Fibroblast of skin of back (primary cell): Measurements from ENCODE around the gene MTUS2.

Source experiments
- DNase-seq: peaks from one replicate; pipeline ENCODE4 v3.0.0-alpha.2; 2013

The MTUS2 gene

DNA sequence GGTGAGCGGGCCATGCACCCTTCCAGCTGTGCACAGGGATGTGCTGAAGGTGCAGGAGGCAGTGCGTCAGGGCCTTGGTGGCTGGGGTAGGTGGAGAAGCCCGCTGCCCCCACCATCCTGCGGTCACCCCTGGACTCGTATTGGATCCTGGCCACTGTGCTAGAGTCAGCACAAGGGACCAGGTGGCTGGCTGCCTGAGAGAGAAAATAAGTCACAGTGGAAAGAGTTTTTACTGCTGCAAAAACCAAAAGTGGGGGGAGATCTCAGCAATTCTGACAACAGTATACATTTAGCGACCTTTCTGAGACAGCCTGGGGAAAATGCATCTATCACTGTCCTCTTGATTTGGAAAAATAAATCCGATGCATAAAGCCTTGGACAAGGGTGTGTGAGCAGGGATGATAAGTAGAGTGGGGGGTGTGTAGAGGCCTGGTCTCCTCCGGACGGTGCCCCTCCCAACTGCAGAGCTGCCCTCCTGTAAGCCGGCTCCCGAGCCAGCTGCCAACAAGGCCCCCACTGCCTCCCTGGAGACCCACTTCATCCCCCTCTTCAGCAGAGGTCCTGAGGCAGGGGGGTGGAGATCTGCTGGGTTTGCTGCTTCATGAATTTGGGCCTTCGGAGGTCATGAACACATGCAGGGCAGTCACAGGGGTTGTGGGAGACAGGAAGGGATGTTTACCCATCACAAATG lies 691.1 kb downstream of the MTUS2 start:
- no peak for DNase-seq

DNA sequence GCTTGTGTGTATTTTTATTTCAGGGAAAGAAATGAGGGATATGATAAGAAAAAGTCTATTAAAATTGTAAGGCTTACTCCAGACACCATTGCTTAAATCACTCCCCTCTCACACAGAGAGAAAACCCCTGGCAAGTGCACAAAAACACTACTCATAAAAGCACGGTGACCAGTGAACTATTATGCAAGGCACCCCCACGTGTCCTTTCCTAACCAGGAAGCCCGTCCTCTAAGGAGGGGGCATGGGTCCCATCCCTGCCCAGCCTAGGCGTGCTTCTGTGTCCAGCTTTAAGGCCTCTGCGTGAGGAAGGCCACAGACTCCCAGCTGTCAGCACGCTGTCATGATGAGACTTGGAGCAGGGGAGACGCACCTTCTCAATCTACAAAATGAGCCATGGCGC lies 691.8 kb downstream of the MTUS2 start:
- no peak for DNase-seq

- peak; percentile 67 for DNase-seq
Measured at GRCh38 chr13:29513002-29513980, 693.2 kb downstream of the MTUS2 start.

- no peak for DNase-seq
Measured at GRCh38 chr13:29513981-29514719, 694.0 kb downstream of the MTUS2 start.

DNA sequence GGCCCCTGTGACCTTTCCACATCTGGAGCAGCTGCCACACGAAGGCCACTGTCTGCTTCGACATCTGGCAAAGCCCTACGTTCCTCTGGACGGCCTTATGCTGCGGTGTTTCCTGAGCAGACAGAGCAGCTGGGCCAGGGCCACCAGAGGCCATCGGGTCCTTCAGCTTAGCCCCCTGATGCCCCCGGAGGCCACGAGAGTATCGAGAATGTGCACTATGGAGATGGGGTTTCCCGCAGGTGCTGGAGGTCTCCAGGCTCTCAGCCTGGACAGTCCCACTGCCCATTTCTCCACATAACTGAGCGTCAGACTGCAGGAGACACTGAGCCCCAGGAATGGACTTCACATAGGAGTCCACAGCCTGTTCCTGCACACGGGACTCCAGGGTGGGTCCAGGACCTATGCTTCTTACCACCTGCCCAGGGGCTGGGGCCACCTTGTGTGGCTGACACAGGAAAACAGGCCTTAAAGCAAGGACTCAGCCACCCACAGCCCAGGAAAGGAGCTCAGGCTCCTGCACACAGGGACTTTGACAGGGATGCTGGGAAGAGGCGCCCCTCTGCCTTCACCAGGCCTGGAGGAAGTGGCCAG lies 694.7 kb downstream of the MTUS2 start:
- no peak for DNase-seq

DNA sequence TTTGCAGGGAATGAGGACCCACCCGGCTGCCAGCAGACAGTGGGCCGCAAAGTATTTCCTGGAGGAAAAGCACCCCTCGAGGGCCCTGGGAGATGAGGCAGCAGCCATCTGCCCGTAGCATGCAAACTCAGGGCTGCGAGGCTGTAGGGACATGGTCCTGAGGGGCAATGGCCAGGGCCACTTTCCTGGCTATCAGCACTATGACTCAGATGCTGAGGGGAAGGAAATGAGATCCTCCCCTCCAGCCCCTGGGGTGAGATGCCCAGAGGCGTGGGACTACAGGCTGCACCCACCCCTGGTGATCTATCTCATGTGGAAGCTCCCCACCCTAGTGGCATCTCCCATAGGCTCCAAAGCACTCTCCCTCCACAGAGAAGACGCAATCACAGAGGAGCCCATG lies 695.2 kb downstream of the MTUS2 start:
- DNase-seq: peak; percentile 31

GRCh38 chr13:29516012-29516411 lies 695.9 kb downstream of the MTUS2 start:
- DNase-seq: no peak

GRCh38 chr13:29516880-29517279 lies 696.7 kb downstream of the MTUS2 start:
- DNase-seq: no peak

DNA sequence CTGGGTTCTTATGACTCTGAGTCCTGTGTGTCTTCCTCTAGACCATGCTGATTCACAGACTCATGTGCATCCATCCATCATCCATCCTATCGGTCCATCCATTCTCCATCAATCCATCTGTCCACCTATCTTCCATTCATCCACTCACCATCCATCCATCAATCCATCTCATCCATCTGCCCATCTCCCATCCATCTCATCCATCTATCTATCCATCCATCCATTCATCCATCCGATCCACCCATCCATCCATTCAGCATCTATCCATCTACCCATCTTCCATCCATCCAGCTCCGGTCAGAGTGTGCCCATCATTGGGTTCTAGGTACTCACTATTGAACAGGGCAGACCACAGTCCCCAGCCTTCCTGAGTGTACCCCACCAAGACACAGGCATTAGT lies 699.8 kb downstream of the MTUS2 start:
- no peak for DNase-seq

DNA sequence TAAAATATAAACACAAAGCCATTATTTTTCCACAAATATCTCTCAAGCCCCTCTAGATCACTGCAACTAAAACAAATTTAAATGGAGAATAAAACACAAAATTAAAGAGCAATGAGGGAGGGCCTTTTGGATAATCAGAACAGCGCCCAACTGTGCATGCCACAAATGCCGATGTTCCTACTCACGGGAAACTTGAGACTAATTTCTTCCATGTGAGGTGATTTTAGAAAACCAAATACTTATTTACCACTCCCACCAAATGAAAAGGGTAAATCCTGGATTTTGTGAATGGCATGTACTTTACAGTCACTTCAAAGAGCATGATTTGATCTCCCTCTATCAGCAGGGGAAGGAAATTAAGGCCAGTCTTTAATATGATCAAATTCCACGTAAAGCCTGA lies 700.5 kb downstream of the MTUS2 start:
- DNase-seq: peak; percentile 92

DNA sequence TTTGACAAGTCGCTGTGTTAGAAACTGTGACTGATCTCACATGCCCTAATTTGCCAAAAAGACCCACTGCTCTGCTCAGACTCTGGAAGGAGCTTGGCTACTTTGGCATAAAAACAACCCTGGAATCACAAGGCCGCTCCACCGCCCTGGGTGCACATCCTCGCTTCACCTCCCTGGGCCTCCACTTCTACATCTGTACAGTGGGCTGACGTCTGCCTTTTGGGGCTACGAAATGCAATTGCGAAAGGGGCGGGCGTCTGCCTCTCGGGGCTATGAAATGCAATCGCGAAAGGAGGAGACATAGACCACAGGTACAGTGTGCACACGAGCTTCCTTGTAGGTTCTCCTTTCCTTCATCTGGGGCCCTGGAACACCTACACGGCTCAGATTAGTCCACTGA lies 701.2 kb downstream of the MTUS2 start:
- no peak for DNase-seq

DNA sequence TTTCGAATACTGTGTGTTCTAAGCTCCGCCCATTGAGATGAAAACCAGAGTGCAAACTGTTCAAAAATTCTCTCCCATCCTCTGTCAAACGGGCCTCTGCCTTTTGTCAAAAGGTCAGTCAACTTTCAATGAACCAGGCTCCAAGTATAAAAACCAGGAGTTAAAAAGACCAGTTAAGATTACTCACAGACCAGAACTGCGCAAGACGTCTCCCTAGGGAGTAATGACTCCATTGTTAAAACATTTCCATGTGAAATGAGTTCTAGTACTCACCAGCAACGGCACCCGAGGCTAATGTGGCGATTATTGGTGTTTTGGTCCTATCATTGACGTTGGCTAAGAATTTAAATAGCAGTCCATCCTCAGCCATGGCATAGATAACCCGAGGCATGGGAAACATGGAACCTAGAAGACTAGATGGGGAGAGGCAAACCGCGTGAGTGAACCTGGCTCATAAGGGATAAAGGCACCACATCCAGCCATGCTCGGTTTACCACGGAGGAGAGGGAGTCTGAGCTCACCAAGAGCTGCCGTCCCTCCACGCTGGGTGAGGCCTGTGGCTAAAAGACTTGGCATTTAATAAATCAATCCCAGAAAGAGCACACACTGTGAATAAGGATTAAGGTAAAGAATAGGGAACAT lies 702.0 kb downstream of the MTUS2 start:
- DNase-seq: peak; percentile 99

DNA sequence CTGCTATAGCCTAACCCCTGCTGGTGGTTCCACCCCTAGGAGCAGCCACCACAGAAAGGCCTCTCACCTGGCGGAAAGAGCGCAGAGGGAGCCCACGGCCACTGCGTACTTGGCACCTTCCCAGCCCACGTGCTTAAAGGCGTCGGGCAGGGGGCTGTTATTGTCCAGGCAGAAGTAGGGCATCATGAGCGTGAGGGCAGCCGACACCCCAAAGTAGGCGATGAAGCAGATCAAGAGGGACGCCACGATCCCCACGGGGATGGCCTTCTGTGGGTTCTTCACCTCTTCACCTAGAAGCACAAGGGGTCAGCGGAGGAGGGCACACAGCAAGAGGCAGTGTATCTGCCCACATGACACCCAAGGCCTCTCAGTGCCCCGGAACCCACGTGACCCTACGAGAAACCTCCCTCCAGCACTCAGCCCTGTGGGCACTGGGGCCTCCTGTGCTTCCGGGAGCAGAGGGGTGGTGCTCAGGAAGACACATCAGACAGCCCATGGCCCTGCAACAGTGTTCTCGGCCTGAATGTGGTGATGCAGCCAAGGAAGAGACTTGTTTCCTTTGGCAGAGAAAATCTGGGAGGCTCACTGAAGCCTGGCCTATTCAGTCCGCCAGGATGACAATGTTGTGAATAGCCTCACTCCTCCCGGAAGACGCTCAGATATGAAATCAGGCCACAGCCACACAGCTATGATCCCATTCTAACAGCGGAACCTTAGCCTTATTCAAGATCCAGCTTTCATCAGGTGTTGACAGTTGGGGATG lies 703.2 kb downstream of the MTUS2 start:
- DNase-seq: peak; percentile 88

DNA sequence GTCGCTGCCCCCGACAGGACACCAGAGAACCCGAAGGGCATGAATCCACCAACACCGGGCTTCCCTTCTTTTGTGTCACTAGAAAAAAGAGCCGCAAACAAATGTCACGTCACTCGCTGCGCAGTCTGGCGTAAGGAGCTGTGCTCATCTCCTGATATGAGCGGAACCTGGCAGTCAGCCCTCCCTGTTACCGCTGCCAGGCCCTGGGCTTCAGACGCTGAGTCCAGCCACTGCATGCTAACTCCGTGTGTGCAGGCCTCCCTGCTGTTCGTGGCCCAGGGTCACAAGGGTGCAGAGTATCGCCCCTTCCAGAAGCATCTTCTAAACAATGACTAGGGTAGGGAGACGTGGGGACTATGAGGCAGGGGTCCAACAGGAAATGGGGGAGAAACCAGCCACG lies 704.0 kb downstream of the MTUS2 start:
- DNase-seq: no peak

GRCh38 chr13:29524641-29525040 lies 704.5 kb downstream of the MTUS2 start:
- DNase-seq: no peak

- DNase-seq: no peak
Measured at GRCh38 chr13:29525757-29526156, 705.6 kb downstream of the MTUS2 start.

- no peak for DNase-seq
Measured at GRCh38 chr13:29526741-29527140, 706.6 kb downstream of the MTUS2 start.

DNA sequence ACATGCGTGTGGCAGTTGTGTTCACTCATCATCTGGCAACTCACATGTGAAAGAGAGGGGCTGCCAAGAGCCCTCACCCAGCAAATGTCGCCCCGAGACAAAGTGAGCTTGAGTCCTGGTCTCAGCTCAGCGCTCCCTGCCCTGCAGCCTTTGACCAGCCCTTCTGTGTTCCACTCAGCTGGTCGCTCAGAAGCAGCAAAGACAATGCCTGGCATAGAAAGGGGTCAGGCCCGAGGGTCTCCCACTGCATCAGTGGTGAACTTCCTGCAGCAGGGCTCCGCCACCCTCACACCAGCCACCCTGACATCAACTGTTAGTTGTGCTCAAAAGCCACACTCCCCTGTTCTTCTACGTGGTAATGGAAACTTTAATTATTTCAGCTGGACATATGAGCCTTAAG lies 707.4 kb downstream of the MTUS2 start:
- DNase-seq: no peak

GRCh38 chr13:29527916-29528315 lies 707.8 kb downstream of the MTUS2 start:
- no peak for DNase-seq

- DNase-seq: no peak
Measured at GRCh38 chr13:29529754-29530153, 709.6 kb downstream of the MTUS2 start.

GRCh38 chr13:29530901-29531300 lies 710.8 kb downstream of the MTUS2 start:
- DNase-seq: no peak
